ENCODE data around the gene KRTAP10-3. TPM values are rescaled to one million over a fixed set of nuclear protein-coding genes. Genes with fewer than 3 reads are reported as not detected.
"Not testable (repeated sequence)": the region's sequence is repeated elsewhere in the genome, so short reads cannot be mapped to it uniquely, and the experiment has no call there.

KRTAP10-3 gene
- total and polyA plus RNA-seq, 5 experiments from 2014 or later, result not detected

GRCh38 chr21:44585892-44586291 lies 27.3 kb upstream of the KRTAP10-3 start:
- POLR2A ChIA-PET, result no interaction called here
- peaks cover 3 to 24% (median 12%) of the 10 kb centered on the region in 5 donors for H3K27me3 Mint-ChIP-seq

DNA sequence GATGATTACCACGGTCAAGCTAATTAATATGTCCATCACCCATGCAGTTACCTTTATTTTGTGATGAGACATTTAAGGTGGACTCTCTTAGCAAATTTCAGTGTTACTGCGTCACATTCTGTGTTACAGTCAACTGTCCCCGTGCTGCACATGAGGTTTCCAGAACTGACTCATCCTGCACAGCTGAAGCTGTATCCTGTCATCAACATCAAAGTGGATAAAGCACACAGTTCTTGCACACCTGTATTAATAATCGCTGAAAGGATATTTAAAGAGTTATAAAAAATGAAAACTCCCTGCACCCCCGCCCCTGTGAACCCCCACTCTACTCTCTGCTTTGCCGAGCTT lies 25.2 kb upstream of the KRTAP10-3 start:
- H3K36me3 Mint-ChIP-seq, result peaks cover 0 to 10% (median 0%) of the 10 kb centered on the region in 3 donors
- POLR2A ChIA-PET, result no interaction called here

More at GRCh38 chr21:44585892-44586291, 27.3 kb upstream of the KRTAP10-3 start:
- no peak for ATAC-seq
- H3K4me1 Mint-ChIP-seq, result peaks cover 16 to 34% (median 28%) of the 10 kb centered on the region in 4 donors
- no peak for DNase-seq
- no peak overlapping the region for H3K4me3 Mint-ChIP-seq
- H3K9me3 Mint-ChIP-seq, result peaks cover 0 to 12% (median 3%) of the 10 kb centered on the region in 9 donors
- peaks cover 0 to 9% (median 0%) of the 10 kb centered on the region in 3 donors for H3K36me3 Mint-ChIP-seq
- H3K27ac Mint-ChIP-seq, result peak overlapping the region in 2 of 10 donors; percentile 14 to 80

GRCh38 chr21:44583089-44583799 lies 24.6 kb upstream of the KRTAP10-3 start:
- H3K4me3 Mint-ChIP-seq, result peak overlapping the region in 2 of 10 donors; percentile 18 to 68
- peak overlapping the region in 4 of 10 donors; percentile 50 to 87 (median 58) for H3K27ac Mint-ChIP-seq
- POLR2A ChIA-PET, result no interaction called here

More for the DNA sequence above, 25.2 kb upstream of the KRTAP10-3 start:
- Mint-ChIP-seq H3K27ac (no peak overlapping the region), H3K9me3 (peaks cover 0 to 13% (median 6%) of the 10 kb centered on the region in 9 donors), H3K27me3 (peaks cover 3 to 21% (median 12%) of the 10 kb centered on the region in 5 donors), H3K4me3 (peak overlapping the region in 1 of 10 donors; percentile 18), H3K4me1 (peaks cover 16 to 44% (median 33%) of the 10 kb centered on the region in 4 donors)
- DNase-seq, result no peak
- ATAC-seq, result peak in 1 of 2 donors; percentile 54

GRCh38 chr21:44582055-44582454 lies 23.5 kb upstream of the KRTAP10-3 start:
- Mint-ChIP-seq H3K9me3 (peaks cover 0 to 25% (median 14%) of the 10 kb centered on the region in 9 donors), H3K4me3 (peak overlapping the region in 2 of 10 donors; percentile 27 to 55), H3K4me1 (peaks cover 16 to 44% (median 33%) of the 10 kb centered on the region in 4 donors), H3K27me3 (peaks cover 3 to 18% (median 12%) of the 10 kb centered on the region in 5 donors), H3K36me3 (peaks cover 0 to 15% (median 5%) of the 10 kb centered on the region in 3 donors), H3K27ac (peak overlapping the region in 2 of 10 donors; percentile 6 to 56)
- POLR2A ChIA-PET, result no interaction called here
- ATAC-seq, result no peak
- DNase-seq, result no peak

More at GRCh38 chr21:44583089-44583799, 24.6 kb upstream of the KRTAP10-3 start:
- Mint-ChIP-seq H3K4me1 (peaks cover 16 to 44% (median 33%) of the 10 kb centered on the region in 4 donors), H3K36me3 (peaks cover 0 to 10% (median under 1%) of the 10 kb centered on the region in 3 donors), H3K27me3 (peaks cover 3 to 21% (median 12%) of the 10 kb centered on the region in 5 donors), H3K9me3 (peaks cover 0 to 16% (median 7%) of the 10 kb centered on the region in 9 donors)
- no peak for ATAC-seq
- no peak for DNase-seq

GRCh38 chr21:44581158-44581557 lies 22.6 kb upstream of the KRTAP10-3 start:
- peaks cover 16 to 44% (median 32%) of the 10 kb centered on the region in 4 donors for H3K4me1 Mint-ChIP-seq
- POLR2A ChIA-PET, result interaction anchor here (1.9 kb wide), 1 partner anchor 76 kb away, joined by 5 read pairs; the partner anchor contains the start of gene KRTAP12-3
- H3K27me3 Mint-ChIP-seq, result peaks cover 3 to 10% (median 7%) of the 10 kb centered on the region in 5 donors
- H3K4me3 Mint-ChIP-seq, result peak overlapping the region in 5 of 10 donors; percentile 12 to 64 (median 55)
- ATAC-seq, result no peak
- peak overlapping the region in 7 of 10 donors; percentile 6 to 76 (median 58) for H3K27ac Mint-ChIP-seq
- peaks cover 0 to 29% (median 18%) of the 10 kb centered on the region in 9 donors for H3K9me3 Mint-ChIP-seq
- peaks cover 0 to 15% (median 5%) of the 10 kb centered on the region in 3 donors for H3K36me3 Mint-ChIP-seq
- no peak for DNase-seq

DNA sequence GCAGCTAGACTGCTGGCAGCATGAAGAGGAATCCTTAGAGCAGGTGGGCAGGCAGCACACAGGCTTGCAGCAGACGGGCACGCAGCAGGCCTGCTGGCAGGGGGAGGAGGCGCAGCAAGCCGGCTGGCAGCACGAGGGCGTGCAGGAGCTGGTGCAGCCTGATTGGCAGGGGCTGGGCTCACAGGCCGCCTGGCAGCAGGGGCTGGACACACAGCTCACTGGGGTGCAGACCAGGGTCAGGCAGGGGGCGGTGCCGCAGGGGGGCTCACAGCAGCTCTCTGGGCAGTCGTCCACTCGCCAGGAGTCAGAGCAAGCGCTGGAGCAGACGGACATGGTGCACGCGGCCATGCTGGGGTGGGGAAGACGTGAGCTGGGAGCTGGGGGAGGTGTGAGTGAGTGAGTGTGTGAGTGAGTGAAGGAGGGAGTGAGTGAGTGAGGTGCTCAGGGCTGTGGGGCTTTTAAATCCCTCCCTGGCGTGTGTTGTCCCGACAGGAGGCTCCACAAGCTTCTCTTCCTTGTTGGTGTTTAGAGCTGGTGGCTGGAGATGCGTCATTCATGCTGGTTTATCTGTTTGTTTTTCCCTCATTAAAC lies 21.7 kb upstream of the KRTAP10-3 start, which contains the start of gene KRTAP10-5:
Gene KRTAP10-5, minus strand, starts transcription at position 374 of the 591 bp plus-strand sequence. Its CDS starts 26 bp downstream, at position 348.
- POLR2A ChIA-PET, result interaction anchor here (1.9 kb wide), 1 partner anchor 77 kb away, joined by 5 read pairs; the partner anchor contains the start of gene KRTAP12-3
- Mint-ChIP-seq H3K27ac (peak within 1 kb of the TSS in 8 of 10 donors; percentile 27 to 94 (median 70)), H3K9me3 (peaks cover 0 to 34% (median 18%) of the 10 kb centered on the region in 9 donors), H3K4me3 (peak within 1 kb of the TSS in 9 of 10 donors; percentile 37 to 71 (median 55)), H3K4me1 (peaks cover 16 to 48% (median 30%) of the 10 kb centered on the region in 4 donors), H3K36me3 (peaks cover 0 to 15% (median 5%) of the 10 kb centered on the region in 3 donors)
- ATAC-seq, H3K27me3 Mint-ChIP-seq: not testable (repeated sequence)
- DNase-seq, result peak in 1 of 10 donors; percentile 50

DNA sequence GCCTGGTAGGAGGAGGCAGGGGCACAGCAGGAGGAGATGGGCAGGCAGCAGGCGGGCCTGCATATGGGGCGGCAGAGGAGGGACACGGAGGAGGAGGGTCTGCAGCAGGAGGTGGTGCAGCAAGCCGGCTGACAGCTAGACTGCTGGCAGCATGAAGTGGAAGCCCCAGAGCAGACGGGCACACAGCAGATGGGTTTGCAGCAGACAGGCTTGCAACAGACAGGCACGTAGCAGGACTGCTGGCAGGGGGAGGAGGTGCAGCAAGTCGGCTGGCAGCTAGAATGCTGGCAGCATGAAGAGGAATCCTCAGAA lies 21.2 kb upstream of the KRTAP10-3 start:
- Mint-ChIP-seq H3K36me3 (peaks cover 0 to 15% (median 5%) of the 10 kb centered on the region in 3 donors), H3K27ac (peak overlapping the region in 3 of 10 donors; percentile 52 to 94 (median 90)), H3K4me1 (peaks cover 16 to 53% (median 30%) of the 10 kb centered on the region in 4 donors), H3K27me3 (peaks cover 0 to 5% (median 0%) of the 10 kb centered on the region in 5 donors), H3K4me3 (peak overlapping the region in 6 of 10 donors; percentile 26 to 71 (median 48)), H3K9me3 (peaks cover 0 to 35% (median 18%) of the 10 kb centered on the region in 9 donors)
- ATAC-seq (no peak), DNase-seq (no peak)
- POLR2A ChIA-PET, result interaction anchor here (1.9 kb wide), 1 partner anchor 78 kb away, joined by 5 read pairs; the partner anchor contains the start of gene KRTAP12-3

- peaks cover 16 to 54% (median 29%) of the 10 kb centered on the region in 4 donors for H3K4me1 Mint-ChIP-seq
- H3K27ac Mint-ChIP-seq, result peak overlapping the region in 5 of 10 donors; percentile 3 to 90 (median 49)
- H3K36me3 Mint-ChIP-seq, result peaks cover 0 to 15% (median 5%) of the 10 kb centered on the region in 3 donors
- peaks cover 0 to 11% (median 0%) of the 10 kb centered on the region in 5 donors for H3K27me3 Mint-ChIP-seq
- H3K9me3 Mint-ChIP-seq, result peaks cover 0 to 35% (median 18%) of the 10 kb centered on the region in 9 donors
- DNase-seq, result peak in 1 of 10 donors; percentile 42
- peak overlapping the region in 1 of 10 donors; percentile 55 for H3K4me3 Mint-ChIP-seq
- ATAC-seq, result no peak
- POLR2A ChIA-PET, result no interaction called here
Observed at GRCh38 chr21:44579056-44579832, 20.6 kb upstream of the KRTAP10-3 start.

- POLR2A ChIA-PET, result no interaction called here
- ATAC-seq (no peak), DNase-seq (no peak)
- Mint-ChIP-seq H3K9me3 (peaks cover 0 to 35% (median 18%) of the 10 kb centered on the region in 9 donors), H3K27me3 (peaks cover 0 to 12% (median 0%) of the 10 kb centered on the region in 5 donors), H3K4me3 (no peak overlapping the region), H3K27ac (peak overlapping the region in 2 of 10 donors; percentile 33 to 37), H3K36me3 (peaks cover 0 to 15% (median 5%) of the 10 kb centered on the region in 3 donors), H3K4me1 (peaks cover 12 to 47% (median 24%) of the 10 kb centered on the region in 4 donors)
Observed at GRCh38 chr21:44578371-44579055, 19.9 kb upstream of the KRTAP10-3 start.

DNA sequence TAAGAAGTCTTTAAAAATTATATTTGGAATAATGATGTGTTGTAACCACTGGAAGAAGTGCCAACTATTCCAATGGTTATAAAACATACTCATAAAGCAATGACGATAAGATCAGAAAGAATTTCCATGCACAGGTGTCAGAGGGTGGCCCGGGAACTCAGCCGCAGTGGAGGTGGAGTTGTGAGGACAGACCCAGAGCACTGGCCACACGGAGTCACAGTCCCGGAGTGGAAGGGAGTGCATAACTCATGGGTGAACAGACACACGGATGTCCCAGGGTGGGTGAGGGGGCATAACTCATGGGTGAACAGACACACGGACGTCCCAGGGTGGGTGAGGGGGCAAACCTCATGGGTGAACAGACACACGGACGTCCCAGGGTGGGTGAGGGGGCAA lies 17.4 kb upstream of the KRTAP10-3 start:
- no peak for ATAC-seq
- Mint-ChIP-seq H3K4me1 (peaks cover under 1 to 26% (median 13%) of the 10 kb centered on the region in 4 donors), H3K9me3 (peaks cover 0 to 30% (median 10%) of the 10 kb centered on the region in 9 donors), H3K27ac (peak overlapping the region in 1 of 10 donors; percentile 62), H3K27me3 (peaks cover 0 to 12% (median 1%) of the 10 kb centered on the region in 5 donors), H3K4me3 (no peak overlapping the region), H3K36me3 (peaks cover 0 to 8% (median 5%) of the 10 kb centered on the region in 3 donors)
- POLR2A ChIA-PET, result no interaction called here
- DNase-seq, result no peak

DNA sequence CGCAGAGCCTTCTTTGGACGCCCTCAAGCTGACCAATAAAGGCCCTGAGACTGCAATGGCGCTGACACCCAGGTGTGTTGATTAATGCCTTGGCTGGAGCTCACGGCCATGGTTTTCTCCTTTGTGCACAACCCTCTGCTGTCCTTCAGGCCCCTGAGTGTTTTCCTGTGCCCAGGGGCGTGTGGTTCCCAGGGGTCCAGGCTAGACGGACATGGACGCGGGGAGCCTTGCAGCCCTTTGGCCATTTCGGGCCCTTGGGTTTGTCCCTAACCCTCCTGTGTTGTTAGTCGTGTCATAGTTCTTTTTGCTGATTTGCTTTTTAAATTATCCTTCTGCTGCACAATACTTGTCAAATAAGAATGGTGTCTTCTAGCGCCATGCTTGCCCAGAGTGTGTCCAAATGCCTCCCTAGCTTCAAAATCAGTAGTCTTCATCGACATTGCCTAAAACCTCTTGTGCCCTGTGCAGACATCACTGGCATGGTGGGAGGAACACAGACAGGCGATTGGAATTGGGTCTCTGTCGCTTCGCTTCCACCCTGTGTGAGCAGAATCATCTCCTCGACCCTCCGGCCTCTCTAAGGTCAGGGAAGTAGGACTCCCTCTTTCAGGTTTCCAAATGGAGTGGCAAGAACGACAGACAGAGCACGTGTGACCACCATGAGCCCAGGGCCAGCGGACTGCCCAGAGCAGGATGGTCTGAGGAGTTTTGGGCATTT lies 16.9 kb upstream of the KRTAP10-3 start:
- no peak overlapping the region for H3K4me3 Mint-ChIP-seq
- POLR2A ChIA-PET, result no interaction called here
- H3K4me1 Mint-ChIP-seq, result peaks cover 0 to 23% (median 9%) of the 10 kb centered on the region in 4 donors
- peaks cover 0 to 12% (median 1%) of the 10 kb centered on the region in 5 donors for H3K27me3 Mint-ChIP-seq
- peak overlapping the region in 3 of 10 donors; percentile 60 to 76 (median 62) for H3K27ac Mint-ChIP-seq
- DNase-seq (no peak), ATAC-seq (no peak)
- H3K9me3 Mint-ChIP-seq, result peaks cover 0 to 26% (median 9%) of the 10 kb centered on the region in 9 donors
- peaks cover 0 to 6% (median 5%) of the 10 kb centered on the region in 3 donors for H3K36me3 Mint-ChIP-seq
